Astrocyte of the spinal cord (primary cell): ENCODE measurements around the gene ABCB10.

Experiments
- DNase-seq: peaks from one replicate; pipeline ENCODE4 v3.0.0; 2011; ENCODE audit warnings: low read depth, low spot score
- H3K4me3 ChIP-seq: 2 replicates; pipeline ENCODE4 v1.5.1; 2011; ENCODE audit warnings: low read depth, mild to moderate bottlenecking, low read length, moderate library complexity
- CTCF ChIP-seq: IDR thresholded peaks from 2 replicates; pipeline ENCODE4 v1.5.1; 2012; ENCODE audit warnings: low read depth, mild to moderate bottlenecking, low read length, inconsistent platforms
- in situ Hi-C: cut with HindIII; loops from 2 replicates; pipeline ENCODE4 v1.10.0; 2017; ENCODE audit warnings: low sequenced_read_pairs

Gene ABCB10

GRCh38 chr1:229552732-229553131 is 5.8 kb downstream of the ABCB10 start:
- H3K4me3 ChIP-seq: no peak overlapping the region
- DNase-seq: no peak
- no peak for TF ChIP-seq CTCF
- in situ Hi-C loops: no loop called here

- H3K4me3 ChIP-seq: no peak overlapping the region
- in situ Hi-C loops: no loop called here
- no peak for DNase-seq
- TF ChIP-seq CTCF: no peak
Measured at GRCh38 chr1:229550812-229551567, 7.5 kb downstream of the ABCB10 start.

GRCh38 chr1:229547542-229547941 is 11.0 kb downstream of the ABCB10 start:
- in situ Hi-C loops: no loop called here
- TF ChIP-seq CTCF: no peak
- no peak for DNase-seq
- H3K4me3 ChIP-seq: no peak overlapping the region

- DNase-seq: no peak
- no peak overlapping the region for H3K4me3 ChIP-seq
- no peak for TF ChIP-seq CTCF
- in situ Hi-C loops: no loop called here
Measured at GRCh38 chr1:229544587-229544986, 13.9 kb downstream of the ABCB10 start.

- DNase-seq: no peak
- H3K4me3 ChIP-seq: no peak overlapping the region
- in situ Hi-C loops: no loop called here
- no peak for TF ChIP-seq CTCF
Measured at GRCh38 chr1:229539863-229540506, 18.5 kb downstream of the ABCB10 start.

- H3K4me3 ChIP-seq: no peak overlapping the region
- no peak for DNase-seq
- TF ChIP-seq CTCF: no peak
- in situ Hi-C loops: no loop called here
Measured at GRCh38 chr1:229538945-229539344, 19.6 kb downstream of the ABCB10 start.
